Measurements from ENCODE around the gene GATC. TPM values are rescaled to one million over a fixed set of nuclear protein-coding genes. Genes with fewer than 3 reads are reported as not detected.

Gene GATC
- polyA plus RNA-seq (2011; rRNA removed) (14.8 and 17.9 TPM in 2 replicates), polyA minus RNA-seq (2011; rRNA and poly(A)+ RNA removed) (7.9 and 21.1 TPM in 2 replicates)

GRCh38 chr12:120445911-120446843 lies at the start of gene GATC, which contains the start of gene TRIAP1:
Gene GATC, plus strand, starts transcription at chr12:120446444. Its CDS starts 37 bp downstream, at chr12:120446481.
Gene TRIAP1, minus strand, starts transcription at chr12:120446384. Its CDS starts 12 bp downstream, at chr12:120446372.
- POLR2A ChIA-PET: no interaction called here
- H3K36me3 ChIP-seq (ENCODE audit: control insufficient read depth, insufficient read depth, low read length): peaks cover 2% of the 10 kb centered on the region
- H3K4me3 ChIP-seq (ENCODE audit: low read depth, low read length): peak within 1 kb of the TSS; percentile 98
- CTCF ChIA-PET: interaction anchor here (2.6 kb wide), 1 partner anchor 16 kb away, joined by 7 read pairs; no protein-coding TSS in a partner anchor
- TF ChIP-seq, protein P1, sequence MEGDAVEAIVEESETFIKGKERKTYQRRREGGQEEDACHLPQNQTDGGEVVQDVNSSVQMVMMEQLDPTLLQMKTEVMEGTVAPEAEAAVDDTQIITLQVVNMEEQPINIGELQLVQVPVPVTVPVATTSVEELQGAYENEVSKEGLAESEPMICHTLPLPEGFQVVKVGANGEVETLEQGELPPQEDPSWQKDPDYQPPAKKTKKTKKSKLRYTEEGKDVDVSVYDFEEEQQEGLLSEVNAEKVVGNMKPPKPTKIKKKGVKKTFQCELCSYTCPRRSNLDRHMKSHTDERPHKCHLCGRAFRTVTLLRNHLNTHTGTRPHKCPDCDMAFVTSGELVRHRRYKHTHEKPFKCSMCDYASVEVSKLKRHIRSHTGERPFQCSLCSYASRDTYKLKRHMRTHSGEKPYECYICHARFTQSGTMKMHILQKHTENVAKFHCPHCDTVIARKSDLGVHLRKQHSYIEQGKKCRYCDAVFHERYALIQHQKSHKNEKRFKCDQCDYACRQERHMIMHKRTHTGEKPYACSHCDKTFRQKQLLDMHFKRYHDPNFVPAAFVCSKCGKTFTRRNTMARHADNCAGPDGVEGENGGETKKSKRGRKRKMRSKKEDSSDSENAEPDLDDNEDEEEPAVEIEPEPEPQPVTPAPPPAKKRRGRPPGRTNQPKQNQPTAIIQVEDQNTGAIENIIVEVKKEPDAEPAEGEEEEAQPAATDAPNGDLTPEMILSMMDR (IDR thresholded peaks at IDR 0.05; ENCODE audit: insufficient read depth, low read depth, low read length): no peak
- DNase-seq (ENCODE audit: low read depth): no peak
- H3K27me3 ChIP-seq (ENCODE audit: control insufficient read depth, insufficient read depth, low read length): no peaks in the 10 kb centered on the region

DNA sequence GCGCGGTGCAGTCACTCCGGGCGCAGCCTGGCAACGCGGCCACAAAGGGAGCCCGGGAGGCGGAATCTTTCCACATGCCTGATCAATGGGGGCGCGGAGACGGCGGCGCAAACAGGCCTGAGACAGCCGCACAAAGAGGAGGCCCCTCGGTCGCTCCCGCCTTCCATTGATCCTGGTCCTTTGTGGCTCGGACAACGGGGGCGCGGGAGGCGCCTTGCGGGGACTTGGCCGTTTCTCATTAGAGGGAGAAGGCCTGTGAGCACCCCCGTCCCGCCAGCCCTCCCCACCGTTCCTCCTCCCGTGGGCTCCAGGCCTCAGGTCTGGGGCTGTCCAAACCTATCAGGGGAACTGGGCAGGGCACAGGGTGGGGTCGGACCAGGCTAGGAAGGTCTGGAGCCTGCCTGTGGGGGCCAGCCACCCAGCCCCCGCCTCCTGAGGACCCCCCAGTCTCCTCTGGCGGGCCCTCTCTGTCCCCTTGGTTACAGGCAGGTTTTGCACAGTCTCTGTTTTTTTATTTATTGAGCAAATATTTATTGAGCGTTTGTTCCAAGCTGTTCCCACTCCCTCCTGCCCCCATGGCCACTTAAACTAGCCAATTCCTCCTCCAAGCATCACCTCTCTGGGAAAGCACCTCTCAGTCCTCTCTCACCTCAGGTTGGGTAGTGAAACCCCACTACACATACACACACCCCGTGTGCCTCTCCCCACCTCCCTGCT lies 48.3 kb upstream of the GATC start:
- POLR2A ChIA-PET: no interaction called here
- Histone ChIP-seq H3K36me3 (ENCODE audit: control insufficient read depth, insufficient read depth, low read length) (no peaks in the 10 kb centered on the region), H3K4me3 (ENCODE audit: low read depth, low read length) (no peak overlapping the region), H3K27me3 (ENCODE audit: control insufficient read depth, insufficient read depth, low read length) (peaks cover 13% of the 10 kb centered on the region)
- no peak for DNase-seq (ENCODE audit: low read depth)
- TF ChIP-seq, protein P1 (IDR thresholded peaks at IDR 0.05; ENCODE audit: insufficient read depth, low read depth, low read length): no peak
- CTCF ChIA-PET: no interaction called here

GRCh38 chr12:120399531-120399930 lies 46.7 kb upstream of the GATC start:
- TF ChIP-seq, protein P1 (IDR thresholded peaks at IDR 0.05; ENCODE audit: insufficient read depth, low read depth, low read length): no peak
- CTCF ChIA-PET: interaction anchor here (1.2 kb wide), 1 partner anchor 58 kb away, joined by 3 read pairs; no protein-coding TSS in a partner anchor

GRCh38 chr12:120402217-120402616 lies 44.0 kb upstream of the GATC start:
- TF ChIP-seq, protein P1 (IDR thresholded peaks at IDR 0.05; ENCODE audit: insufficient read depth, low read depth, low read length): no peak
- ChIA-PET CTCF (interaction anchor here (1.4 kb wide), 1 partner anchor 45 kb away, joined by 3 read pairs; no protein-coding TSS in a partner anchor), POLR2A (no interaction called here)
- DNase-seq (ENCODE audit: low read depth): no peak
- Histone ChIP-seq H3K27me3 (ENCODE audit: control insufficient read depth, insufficient read depth, low read length) (peaks cover 4% of the 10 kb centered on the region), H3K4me3 (ENCODE audit: low read depth, low read length) (no peak overlapping the region), H3K36me3 (ENCODE audit: control insufficient read depth, insufficient read depth, low read length) (no peaks in the 10 kb centered on the region)

More at GRCh38 chr12:120399531-120399930, 46.7 kb upstream of the GATC start:
- no peaks in the 10 kb centered on the region for H3K36me3 ChIP-seq (ENCODE audit: control insufficient read depth, insufficient read depth, low read length)
- H3K27me3 ChIP-seq (ENCODE audit: control insufficient read depth, insufficient read depth, low read length): peaks cover 10% of the 10 kb centered on the region
- no peak for DNase-seq (ENCODE audit: low read depth)
- POLR2A ChIA-PET: no interaction called here
- no peak overlapping the region for H3K4me3 ChIP-seq (ENCODE audit: low read depth, low read length)

DNA sequence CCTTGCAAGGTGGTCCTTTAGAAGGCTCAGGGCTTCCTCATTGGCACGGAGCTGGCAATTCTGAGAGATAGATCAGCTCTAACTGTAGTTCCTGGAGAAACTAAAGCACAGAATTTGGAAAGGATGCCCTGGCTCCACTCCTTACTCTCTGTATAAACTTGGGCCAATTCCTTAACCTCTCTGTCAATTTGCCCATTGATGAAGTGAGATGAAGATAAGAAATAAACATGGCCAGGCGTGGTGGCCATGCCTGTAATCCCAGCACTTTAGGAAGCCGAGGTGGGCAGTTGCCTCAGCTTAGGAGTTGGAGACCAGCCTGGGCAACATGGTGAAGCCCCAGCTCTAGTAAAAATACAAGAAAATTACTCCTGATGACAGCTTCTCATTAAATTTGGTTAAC lies 42.4 kb upstream of the GATC start:
- H3K36me3 ChIP-seq (ENCODE audit: control insufficient read depth, insufficient read depth, low read length): no peaks in the 10 kb centered on the region
- no peak for DNase-seq (ENCODE audit: low read depth)
- no peak overlapping the region for H3K4me3 ChIP-seq (ENCODE audit: low read depth, low read length)
- peaks cover 2% of the 10 kb centered on the region for H3K27me3 ChIP-seq (ENCODE audit: control insufficient read depth, insufficient read depth, low read length)
- TF ChIP-seq, protein P1 (IDR thresholded peaks at IDR 0.05; ENCODE audit: insufficient read depth, low read depth, low read length): no peak
- ChIA-PET CTCF (interaction anchor here (0.6 to 1.0 kb wide), 2 partner anchors 13 to 27 kb away, joined by 3 read pairs; no protein-coding TSS in a partner anchor), POLR2A (no interaction called here)
